ENCODE data around the gene NEK4.
A peak's percentile ranks its signal among the peaks of the same experiment; 100 is the strongest.
"Not testable (repeated sequence)": the region's sequence is repeated elsewhere in the genome, so short reads cannot be mapped to it uniquely, and the experiment has no call there.

NEK4 gene

DNA sequence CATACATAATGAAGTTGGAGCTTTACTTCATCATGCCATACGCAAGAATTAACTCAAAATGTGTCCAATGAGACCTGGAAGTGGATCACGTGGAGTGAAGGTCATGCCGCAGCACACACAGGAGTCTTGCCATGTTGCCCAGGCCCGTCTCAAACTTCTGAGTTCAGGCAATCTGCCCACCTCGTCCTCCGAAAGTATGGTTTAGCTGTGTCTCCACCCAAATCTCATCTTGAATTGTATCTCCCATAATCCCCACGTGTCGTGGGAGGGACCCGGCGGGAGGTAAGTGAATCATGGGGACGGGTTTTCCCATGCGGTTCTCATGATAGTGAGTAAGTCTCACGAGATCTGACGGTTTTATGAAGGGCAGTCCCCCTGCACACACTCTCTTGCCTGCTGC is 39.1 kb downstream of the NEK4 start:
- no peak for DNase-seq (ENCODE audit: low spot score)

DNA sequence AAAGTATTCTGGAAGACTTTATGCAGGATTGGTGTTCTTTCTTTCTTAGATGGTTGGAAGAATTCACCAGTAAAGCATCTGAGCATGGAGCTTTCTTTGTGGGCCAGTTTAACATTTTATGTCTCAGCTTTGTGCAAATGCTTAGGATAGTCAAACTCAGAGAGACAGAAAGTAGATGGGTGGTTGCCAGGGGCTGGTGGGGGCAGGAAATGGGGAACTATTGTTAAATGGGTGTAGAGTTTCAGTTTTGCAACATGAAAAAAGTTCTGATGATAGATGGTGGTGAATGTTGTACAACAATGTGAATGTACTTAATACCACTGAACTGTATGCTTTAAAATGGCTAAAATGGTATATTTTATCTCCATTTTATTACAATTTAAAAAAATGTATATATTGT is 40.1 kb downstream of the NEK4 start:
- DNase-seq (ENCODE audit: low spot score): no peak

DNA sequence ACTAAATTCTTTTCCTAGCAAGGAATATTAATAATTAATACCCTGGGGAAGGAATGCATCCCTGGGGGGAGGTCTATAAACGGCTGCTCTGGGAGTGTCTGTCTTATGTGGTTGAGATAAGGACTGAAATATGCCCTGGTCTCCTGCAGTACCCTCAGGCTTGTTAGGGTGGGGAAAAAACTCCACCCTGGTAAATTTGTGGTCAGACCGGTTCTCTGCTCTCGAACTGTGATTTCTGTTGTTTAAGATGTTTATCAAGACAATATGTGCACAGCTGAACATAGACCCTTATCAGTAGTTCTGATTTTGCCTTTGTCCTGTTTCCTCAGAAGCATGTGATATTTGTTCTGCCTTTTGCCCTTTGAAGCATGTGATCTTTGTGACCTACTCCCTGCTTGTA is 42.0 kb downstream of the NEK4 start:
- DNase-seq (ENCODE audit: low spot score): not testable (repeated sequence)

DNA sequence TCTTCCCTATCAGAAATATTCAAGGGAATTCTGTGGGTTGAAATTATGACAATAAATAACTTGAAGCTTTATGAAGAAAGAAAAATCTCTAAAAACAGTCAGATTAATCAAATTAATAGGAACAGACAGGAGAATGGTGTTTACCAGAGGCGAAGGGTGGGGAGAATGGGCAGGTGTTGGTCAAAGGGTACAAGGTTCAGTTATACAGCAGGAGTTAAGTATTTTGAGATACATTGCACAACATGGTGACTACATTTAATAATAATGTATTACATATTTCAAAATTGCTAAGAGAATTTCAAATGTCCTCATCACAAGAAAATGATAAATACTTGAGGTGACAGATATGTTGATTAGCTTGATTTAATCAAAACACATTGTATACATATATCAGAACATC is 46.2 kb downstream of the NEK4 start:
- no peak for DNase-seq (ENCODE audit: low spot score)

DNA sequence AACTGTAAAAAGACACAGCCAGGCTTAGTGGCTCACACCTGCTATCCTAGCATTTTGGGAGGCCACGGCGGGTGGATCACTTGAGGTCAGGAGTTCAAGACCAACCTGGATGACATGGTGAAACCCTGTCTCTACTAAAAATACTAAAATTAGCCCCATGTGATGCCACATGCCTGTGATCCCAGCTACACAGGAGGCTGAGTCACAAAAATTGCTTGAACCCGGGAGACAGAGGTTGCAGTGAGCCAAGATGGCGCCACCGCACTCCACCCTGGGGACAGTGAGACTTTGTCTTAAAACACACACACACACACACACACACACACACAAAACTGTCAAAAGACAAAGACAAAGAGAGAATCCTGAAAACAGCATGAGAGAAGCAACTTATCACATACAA is 46.8 kb downstream of the NEK4 start:
- DNase-seq (ENCODE audit: low spot score): no peak

DNA sequence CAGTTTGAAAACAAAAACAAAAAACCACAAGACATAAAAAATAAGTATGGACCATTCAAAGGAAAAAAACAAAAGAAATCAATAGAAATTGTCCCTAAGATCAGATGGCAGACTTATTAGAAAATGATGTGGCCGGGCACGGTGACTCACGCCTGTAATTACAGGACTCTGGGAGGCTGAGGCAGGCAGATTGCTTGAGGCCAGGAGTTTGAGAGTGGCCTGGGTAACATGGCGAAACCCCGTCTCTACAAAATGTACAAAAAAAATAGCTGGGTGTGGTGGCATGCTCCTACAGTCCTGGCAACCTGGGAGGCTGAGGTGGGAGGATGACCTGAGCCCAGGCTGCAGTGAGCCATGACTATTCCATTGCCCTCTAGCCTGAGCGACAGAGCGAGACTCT is 48.2 kb downstream of the NEK4 start:
- no peak for DNase-seq (ENCODE audit: low spot score)

DNA sequence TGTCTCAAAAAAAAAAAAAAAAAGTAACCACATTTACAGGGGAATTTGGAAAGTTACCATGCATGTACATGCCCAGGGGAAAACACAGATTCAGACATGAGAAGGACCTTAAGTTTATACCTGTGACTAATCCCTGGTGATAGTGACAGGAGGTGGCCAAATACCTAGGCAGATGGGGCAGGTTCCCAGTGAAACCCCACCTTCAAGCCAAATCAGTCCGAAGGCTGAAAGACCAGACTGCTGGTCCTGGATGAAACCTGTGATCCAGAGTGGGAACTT is 49.1 kb downstream of the NEK4 start:
- DNase-seq (ENCODE audit: low spot score): no peak

DNA sequence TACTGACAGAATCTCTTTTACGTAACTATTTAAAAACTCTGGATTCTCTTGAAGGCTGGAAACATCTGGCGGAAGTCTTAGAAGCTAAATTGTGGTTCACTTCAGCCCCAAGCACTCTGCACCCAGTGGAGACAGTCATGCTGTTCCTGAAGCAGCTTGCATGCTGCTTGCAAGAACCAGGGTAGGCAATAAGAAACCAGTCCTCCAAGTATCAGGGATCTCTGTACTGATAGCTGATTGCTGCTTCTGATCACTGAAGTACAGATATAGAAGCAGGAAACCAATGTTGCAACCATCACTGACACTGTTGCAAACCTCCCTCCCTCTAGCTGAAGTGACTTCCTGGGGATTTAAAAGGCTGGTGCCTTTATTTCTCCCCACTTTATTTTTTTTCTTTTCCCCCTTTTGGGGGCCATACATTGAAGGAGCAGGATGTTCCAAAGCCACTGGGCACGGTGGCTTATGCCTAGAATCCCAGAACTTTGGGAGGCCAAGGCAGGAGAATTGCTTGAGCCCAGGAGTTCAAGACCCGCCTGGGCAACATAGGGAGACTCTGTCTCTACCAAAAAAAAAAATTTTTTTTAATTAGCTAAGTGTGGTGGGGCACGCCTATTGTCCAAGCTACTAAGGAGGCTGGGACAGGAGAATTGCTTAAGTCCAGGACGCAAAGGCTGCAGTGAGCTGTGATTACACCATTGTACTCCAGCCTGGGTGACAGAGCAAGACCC is 49.6 kb downstream of the NEK4 start:
- no peak for DNase-seq (ENCODE audit: low spot score)

DNA sequence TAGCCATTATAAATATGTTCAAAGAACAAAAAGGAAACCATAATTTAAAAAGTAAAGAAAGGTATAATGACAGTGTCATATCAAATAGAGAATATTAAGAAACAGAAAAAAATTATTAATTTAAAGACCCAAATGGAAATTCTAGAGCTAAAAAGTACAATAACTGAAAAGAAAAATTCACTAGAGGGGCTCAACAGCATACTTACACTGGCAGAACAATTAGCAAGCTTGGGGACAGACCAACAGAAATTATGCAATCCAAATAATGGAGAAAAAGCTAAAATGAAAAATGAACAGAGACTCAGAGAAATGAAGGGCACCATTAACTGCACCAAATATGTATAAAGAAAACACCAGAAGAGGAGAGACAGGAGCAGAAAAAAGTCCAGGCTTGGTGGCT is 51.1 kb downstream of the NEK4 start:
- DNase-seq (ENCODE audit: low spot score): no peak

DNA sequence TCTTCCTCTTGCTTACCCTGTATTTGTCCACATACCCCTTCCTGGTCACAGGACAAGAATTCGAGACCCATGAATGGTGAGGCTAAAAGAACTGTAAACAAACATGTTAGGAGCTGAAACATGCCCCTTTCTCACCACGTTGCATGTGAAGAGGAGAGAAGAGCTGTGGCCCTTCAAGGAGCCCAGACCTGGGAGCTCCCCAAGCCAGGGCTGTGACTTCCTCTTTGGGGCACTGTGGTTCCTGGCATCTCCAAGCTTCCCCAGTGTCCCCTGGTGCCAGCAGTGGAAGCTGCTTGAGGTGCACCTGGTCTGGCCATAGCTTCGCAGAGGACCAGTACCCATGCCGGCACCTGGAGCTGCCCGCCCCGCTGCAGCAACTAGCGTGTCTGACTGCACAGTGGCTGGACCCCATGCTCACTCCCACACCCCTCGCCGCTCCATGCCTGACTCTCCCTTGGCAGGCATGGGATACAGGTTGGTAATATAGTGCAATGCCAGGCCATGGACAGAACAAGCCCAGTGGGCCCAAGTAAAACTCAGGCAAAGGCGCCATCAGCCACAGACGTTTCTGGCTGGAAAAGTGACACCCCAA is 54.9 kb downstream of the NEK4 start:
- no peak for DNase-seq (ENCODE audit: low spot score)

DNA sequence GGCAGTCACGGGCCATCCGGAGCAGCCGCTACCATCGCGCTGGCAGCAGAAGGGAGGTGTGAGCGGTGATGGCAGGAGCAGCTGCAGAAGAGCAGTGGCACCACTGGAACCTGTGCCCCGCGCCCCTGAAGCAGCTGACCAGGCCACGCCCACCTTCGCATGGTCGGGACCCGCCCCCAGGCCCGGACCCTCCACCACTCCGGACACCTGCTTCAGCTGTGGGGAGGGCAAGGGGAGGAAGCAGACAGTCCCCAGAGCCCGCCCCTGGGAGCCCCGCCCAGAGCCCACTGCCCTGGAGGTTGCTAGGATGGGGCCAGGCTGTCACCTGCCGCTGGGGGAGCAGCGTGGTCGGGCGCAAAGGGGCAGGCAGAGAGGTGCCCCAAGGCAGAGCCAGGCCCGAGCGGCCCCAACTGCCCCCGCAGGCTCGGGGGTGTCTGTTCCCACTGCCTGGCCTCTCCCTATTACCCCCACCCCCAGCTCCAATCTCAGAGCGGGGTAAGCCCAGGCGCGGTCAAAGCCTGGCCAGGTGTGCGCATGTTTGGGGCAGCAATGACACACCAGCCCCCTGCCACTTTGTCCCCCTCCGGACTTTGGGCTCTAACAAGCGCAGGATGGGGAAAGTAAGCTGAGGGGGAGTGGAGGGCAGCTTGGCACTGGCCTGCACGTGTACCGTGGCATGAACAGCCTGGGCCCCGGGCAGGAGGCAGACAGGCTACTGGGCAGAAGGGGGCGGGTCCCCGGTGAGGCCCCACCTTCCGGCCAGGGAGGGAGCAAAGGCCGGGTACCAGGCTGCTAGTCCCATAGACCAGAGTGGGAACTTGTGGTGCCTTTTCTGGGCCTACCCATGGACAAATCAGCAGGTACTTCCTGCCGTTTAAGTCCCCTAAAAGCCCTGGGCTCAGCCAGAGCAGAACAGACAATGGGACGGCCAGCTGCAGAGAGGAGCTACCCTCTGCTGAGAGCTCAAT is 56.1 kb downstream of the NEK4 start:
- DNase-seq (ENCODE audit: low spot score): no peak

DNA sequence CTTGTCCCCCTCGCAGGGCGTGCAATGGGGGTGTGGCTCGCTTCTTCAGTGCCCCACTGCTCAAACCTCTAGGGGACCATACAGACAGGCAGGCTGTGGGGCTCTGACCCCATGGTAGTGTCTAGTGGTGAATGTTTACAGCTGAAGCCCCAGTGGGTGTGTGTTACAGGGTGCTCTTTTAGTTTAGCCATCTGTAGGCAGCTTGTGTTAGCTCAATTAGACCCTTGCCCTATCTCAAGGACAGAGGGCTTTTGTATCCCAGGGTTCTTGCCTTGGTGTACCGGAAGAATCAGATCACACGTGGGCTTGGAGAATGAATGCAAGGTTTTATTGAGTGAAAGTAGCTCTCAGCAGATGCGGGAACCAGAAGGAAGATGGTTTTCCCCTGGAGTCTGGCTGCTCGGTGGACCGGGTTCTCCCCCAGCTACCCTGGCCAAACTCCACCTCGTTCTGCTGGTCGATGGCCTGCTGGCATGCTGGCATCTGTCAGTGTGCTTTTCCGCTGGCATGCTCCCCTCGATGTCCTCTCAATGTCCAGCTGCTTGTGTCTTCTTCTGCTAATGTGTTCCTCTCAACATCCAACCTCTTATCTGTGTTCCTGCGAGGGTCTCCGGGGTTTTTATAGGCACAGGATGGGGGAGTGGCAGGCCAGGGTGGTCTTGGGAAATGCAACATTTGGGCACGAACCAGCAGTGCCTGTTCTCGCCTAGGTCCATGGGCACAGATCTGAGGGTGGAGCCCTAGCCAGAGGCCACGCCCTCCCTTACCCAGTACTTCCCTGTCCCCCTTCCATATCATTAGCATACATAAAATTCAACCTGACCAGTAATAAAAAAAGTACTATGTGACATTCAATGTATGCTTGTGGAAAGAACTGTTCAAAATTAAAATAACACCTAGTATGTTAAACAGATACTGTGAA is 58.2 kb downstream of the NEK4 start:
- no peak for DNase-seq (ENCODE audit: low spot score)

DNA sequence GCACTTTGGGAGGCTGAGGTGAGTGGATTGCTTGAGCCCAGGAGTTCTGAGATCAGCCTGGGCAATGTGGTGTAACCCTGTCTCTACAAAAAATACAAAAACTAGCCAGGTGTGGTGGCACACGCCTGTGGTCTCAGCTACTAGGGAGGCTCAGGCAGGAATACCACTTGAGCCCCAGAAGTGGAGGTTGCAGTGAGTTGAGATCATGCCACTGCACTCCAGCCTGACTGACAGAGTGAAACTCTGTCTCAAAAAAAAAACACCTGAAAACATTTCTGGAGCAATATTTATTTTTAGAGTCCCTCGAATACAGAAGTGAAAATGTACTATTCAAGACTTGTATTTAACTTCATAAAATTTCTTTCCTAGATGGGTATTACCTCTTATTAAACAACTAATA is 60.2 kb downstream of the NEK4 start:
- DNase-seq (ENCODE audit: low spot score): no peak

DNA sequence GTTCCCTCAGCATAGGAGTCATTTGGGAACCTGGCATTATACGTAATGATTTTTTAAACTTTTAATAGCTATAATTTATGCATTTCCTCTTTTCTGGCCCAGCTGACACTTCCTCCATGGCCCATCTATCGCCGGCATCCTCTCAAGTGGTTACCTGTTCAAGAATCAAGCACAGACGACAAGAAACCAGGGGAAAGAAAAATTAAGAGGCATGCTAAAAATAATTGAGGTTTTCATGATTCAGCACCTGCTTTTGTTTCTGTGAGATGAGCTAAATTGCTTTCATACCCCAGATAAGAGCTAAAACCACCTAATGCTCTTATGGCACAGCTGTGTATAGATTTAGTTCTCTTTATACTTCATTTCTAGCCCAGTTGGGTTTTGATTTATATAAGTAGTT is 63.2 kb downstream of the NEK4 start:
- DNase-seq (ENCODE audit: low spot score): no peak

DNA sequence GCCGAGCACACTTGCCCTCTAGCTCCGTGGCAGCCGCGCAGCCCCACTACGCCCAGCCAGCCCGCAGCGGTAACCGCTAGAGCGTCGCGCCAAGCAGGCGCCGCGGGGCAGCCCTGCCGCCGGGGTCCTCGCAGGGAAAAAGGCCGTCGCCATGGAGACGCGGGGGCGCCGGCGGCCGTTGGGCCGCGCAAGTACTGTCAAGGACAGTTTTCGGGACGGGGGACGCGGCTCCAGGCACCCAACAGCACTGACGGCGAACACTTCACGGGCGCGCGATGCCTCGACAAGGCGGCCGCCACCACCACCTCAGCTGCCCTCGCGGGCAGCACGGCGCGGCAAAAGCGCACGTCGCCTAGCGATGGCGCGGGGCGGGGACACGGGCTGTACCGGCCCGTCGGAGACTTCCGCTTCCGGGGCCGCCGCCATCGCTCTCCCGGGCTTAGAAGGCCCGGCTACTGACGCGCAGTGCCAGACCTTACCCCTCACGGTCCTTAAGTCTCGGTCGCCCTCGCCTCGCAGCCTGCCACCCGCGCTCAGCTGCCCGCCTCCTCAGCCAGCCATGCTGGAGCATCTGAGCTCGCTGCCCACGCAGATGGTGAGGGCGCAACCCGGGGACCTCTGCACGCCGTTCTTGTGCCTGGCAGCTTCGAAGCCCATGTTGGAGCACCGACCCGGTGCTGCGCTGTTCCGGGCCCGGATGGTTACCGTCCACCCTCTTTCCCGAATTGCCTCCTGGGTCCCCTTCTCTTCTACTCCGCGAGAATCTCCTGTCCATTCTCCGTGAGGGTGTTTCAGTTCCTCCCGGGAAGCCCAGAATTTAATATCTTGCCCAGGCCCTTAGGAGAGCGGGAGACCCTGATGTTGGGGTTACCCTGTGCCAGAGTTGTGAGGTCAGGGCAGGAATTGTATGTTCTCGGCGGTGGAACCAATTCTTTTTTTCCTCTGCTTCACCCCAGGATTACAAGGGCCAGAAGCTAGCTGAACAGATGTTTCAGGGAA is 64.8 kb downstream of the NEK4 start, which contains the start of the genes GLT8D1 and SPCS1:
GLT8D1 (minus strand) TSS at position 104 of the 999 bp plus-strand sequence. CDS start 5,331 bp downstream, outside the sequence.
SPCS1 (plus strand) TSS at position 419 of the 999 bp plus-strand sequence; CDS start at position 560, 141 bp downstream.
- peak; percentile 91 for DNase-seq (ENCODE audit: low spot score)

DNA sequence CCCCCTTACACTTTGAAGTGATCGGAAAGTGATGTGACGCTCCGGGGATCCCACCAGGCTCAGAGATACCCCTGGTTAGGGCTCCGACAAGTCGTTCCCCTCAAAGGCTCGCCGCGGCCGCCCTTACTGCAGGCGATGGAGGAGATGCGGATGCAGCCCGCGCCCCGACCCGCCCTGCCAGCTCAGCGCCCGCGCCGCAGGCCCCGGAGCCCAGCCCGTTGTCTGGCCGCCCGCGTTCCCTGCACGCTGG is 65.4 kb downstream of the NEK4 start:
- DNase-seq (ENCODE audit: low spot score): no peak

DNA sequence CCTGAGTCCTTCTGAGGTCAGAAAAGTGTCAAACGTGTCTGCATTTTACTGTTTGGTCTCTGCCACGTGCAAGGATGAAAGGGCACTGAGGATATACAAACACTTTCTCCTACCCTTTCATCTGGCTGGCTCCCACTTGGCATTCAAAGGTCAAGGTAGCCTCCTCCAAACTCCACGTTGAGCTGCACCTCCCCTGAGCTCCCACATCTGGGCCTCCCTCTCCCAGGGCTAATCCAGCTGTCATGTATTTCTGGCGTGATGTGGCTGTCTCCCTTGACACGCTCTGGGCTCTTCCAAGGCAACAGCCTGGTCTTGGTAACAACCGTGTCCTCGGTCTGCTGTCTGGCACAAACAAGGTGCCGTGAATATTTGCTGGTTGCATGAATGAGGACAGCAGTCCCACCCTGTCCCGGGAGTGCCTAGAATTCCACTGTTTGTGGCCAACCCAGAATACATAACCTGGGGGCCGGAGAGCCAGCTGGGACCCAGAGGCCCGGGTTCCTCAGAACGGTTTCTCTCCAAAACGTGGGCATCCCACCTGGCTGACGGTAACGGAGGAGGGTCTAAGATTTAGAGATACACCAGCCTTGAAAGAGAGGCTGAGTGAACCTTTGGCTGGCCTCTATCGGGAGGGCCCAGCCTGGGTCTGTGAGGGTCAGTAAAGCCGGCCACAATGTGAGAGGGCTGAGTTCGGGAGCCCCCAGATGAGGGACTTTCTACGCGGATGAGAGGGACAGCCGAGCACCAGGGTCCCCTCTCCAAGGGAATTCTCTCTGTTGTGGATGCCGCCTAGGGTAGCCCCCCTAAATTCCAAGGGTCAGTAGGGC is 65.9 kb downstream of the NEK4 start:
- peak; percentile 15 for DNase-seq (ENCODE audit: low spot score)

DNA sequence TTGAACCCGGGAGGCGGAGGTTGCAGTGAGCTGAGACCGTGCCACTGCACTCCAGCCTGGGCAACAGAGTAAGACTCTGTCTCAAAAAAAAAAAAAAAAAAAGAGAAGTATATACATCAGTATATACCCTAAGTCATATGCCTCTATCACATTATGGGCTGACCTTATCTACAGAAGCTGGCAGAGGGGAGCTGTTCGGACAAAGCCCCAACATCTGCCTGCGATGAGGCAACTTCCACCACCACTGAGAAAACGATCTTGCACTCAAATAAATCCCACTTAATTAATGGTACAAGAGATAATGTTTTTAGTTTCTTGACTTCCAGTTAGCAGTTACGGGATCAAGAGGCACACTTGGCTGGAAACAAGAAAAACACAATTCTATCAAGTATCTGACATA is 67.4 kb downstream of the NEK4 start:
- DNase-seq (ENCODE audit: low spot score): peak; percentile 17

DNA sequence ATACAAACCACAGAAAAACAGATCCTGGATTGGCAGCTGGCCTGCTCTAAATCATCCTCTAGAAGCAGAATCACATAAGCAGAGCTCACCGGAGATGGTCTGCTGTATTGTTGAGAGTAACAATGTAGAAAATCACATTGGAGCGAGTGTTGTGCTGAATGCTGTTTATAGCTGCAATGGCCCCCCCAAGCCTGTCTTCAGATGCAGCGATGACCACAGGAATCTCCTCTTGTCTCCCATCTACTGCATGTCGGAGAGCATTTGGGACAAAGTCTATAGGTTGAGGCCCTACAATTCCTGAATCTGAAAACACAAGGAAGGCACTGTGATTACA is 73.1 kb downstream of the NEK4 start:
- DNase-seq (ENCODE audit: low spot score): no peak
